ENCODE results near the gene CAMK2N1. TPM values are rescaled to one million over a fixed set of nuclear protein-coding genes. Genes with fewer than 3 reads are reported as not detected.
"Not testable (repeated sequence)": the region's sequence is repeated elsewhere in the genome, so short reads cannot be mapped to it uniquely, and the experiment has no call there.

The CAMK2N1 gene
- total RNA-seq, 1 donor from 2014 or later: 0.18 TPM

DNA sequence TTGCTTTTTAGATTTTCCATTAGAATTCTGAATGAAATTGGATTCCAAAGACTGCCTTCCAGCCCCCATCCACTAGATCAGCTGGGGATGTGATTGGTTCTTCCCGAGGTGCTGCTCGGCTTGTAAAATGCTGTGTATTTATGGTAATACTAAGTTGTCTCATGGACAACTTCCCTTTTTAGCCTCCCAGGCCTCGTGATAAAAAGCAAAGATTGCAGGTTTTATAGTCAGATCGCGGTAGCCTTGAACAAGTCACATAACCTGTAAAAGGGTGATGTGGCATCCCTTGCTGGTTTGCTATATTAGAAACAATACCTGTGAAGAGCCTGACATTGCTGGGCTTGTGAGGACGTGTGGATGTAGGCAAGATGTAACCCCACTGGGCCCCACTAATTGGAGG lies 11.5 kb upstream of the CAMK2N1 start:
- no peaks in the 10 kb centered on the region for H3K9me3 Mint-ChIP-seq
- no peak overlapping the region for H3K4me3 Mint-ChIP-seq
- ChIA-PET POLR2A (no interaction called here), CTCF (no interaction called here)
- intact Hi-C loops (cut with micrococcal nuclease): loop anchor here (10.0 kb wide), 1 partner anchor 613 kb away; the partner anchor contains the start of gene OTUD3
- no peak overlapping the region for H3K27ac Mint-ChIP-seq
- peaks cover 50% of the 10 kb centered on the region for H3K36me3 Mint-ChIP-seq (ENCODE audit: low read depth)
- no peak for DNase-seq
- H3K27me3 Mint-ChIP-seq: no peaks in the 10 kb centered on the region
- peaks cover 4% of the 10 kb centered on the region for H3K4me1 Mint-ChIP-seq
- no peak for ATAC-seq (ENCODE audit: low read depth)
- TF ChIP-seq CTCF (IDR thresholded peaks at IDR 0.05): no peak

DNA sequence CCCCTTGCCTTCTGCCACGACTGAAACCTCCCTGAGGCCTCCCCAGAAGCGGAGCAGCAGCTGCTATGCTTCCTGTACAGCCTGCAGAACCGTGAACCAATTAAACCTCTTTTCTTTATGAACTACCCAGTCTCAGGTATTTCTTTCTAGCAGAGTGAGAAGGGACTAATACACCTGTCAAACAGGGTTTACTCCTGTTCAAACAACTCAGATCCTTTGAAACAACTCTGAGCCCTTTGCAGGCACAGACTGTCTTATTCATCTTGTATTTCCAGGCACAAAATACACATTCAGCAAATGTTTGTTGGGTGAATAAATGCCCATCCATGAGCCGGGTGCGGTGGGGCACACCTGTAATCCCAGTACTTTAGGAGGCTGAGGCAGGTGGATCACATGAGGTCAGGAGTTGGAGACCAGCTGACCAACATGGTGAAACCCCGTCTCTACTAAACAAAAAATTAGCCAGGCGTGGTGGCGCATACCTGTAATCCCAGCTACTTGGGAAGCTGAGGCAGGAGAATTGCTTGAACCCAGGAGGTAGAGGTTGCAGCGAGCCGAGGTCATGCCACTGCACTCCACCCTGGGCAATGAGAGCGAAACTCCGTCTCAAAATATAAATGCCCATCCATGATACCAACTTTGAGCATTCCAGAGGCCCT lies 10.8 kb upstream of the CAMK2N1 start:
- H3K4me1 Mint-ChIP-seq; H3K27me3 Mint-ChIP-seq; POLR2A ChIA-PET; H3K4me3 Mint-ChIP-seq; CTCF ChIA-PET; H3K9me3 Mint-ChIP-seq; ATAC-seq (ENCODE audit: low read depth); DNase-seq: not testable (repeated sequence)
- Mint-ChIP-seq H3K27ac (peak overlapping the region; percentile 24), H3K36me3 (ENCODE audit: low read depth) (peaks cover 46% of the 10 kb centered on the region)
- intact Hi-C loops (cut with micrococcal nuclease): loop anchor here (10.0 kb wide), 1 partner anchor 612 kb away; the partner anchor contains the start of gene OTUD3

- ATAC-seq (ENCODE audit: low read depth) (no peak), DNase-seq (no peak)
- peaks cover 4% of the 10 kb centered on the region for H3K4me1 Mint-ChIP-seq
- ChIA-PET POLR2A (no interaction called here), CTCF (no interaction called here)
- no peak for TF ChIP-seq CTCF (IDR thresholded peaks at IDR 0.05)
- no peak overlapping the region for H3K27ac Mint-ChIP-seq
- no peak overlapping the region for H3K4me3 Mint-ChIP-seq
- H3K9me3 Mint-ChIP-seq: no peaks in the 10 kb centered on the region
- H3K36me3 Mint-ChIP-seq (ENCODE audit: low read depth): peaks cover 41% of the 10 kb centered on the region
- no peaks in the 10 kb centered on the region for H3K27me3 Mint-ChIP-seq
- intact Hi-C loops (cut with micrococcal nuclease): loop anchor here (10.0 kb wide), 1 partner anchor 611 kb away; the partner anchor contains the start of gene OTUD3
Observed at GRCh38 chr1:20496241-20496661, 10.2 kb upstream of the CAMK2N1 start.

GRCh38 chr1:20495661-20496060 lies 9.7 kb upstream of the CAMK2N1 start:
- no peaks in the 10 kb centered on the region for H3K9me3 Mint-ChIP-seq
- peaks cover 35% of the 10 kb centered on the region for H3K36me3 Mint-ChIP-seq (ENCODE audit: low read depth)
- DNase-seq: no peak
- intact Hi-C loops (cut with micrococcal nuclease): loop anchor here (10.0 kb wide), 1 partner anchor 611 kb away; the partner anchor contains the start of gene OTUD3
- H3K27me3 Mint-ChIP-seq: no peaks in the 10 kb centered on the region
- H3K27ac Mint-ChIP-seq: no peak overlapping the region
- CTCF ChIA-PET: interaction anchor here (0.9 to 2.6 kb wide), 2 partner anchors 281 to 578 kb away, joined by 3 to 56 read pairs; no protein-coding TSS in a partner anchor
- no peak for ATAC-seq (ENCODE audit: low read depth)
- H3K4me3 Mint-ChIP-seq: no peak overlapping the region
- peaks cover 4% of the 10 kb centered on the region for H3K4me1 Mint-ChIP-seq
- POLR2A ChIA-PET: no interaction called here
- TF ChIP-seq CTCF (IDR thresholded peaks at IDR 0.05): no peak

- Mint-ChIP-seq H3K27ac (no peak overlapping the region), H3K27me3 (no peaks in the 10 kb centered on the region), H3K9me3 (no peaks in the 10 kb centered on the region), H3K4me3 (no peak overlapping the region), H3K36me3 (ENCODE audit: low read depth) (peaks cover 26% of the 10 kb centered on the region), H3K4me1 (peaks cover 4% of the 10 kb centered on the region)
- no peak for TF ChIP-seq CTCF (IDR thresholded peaks at IDR 0.05)
- POLR2A ChIA-PET: no interaction called here
- intact Hi-C loops (cut with micrococcal nuclease): loop anchor here (1.0 to 10.0 kb wide), 4 partner anchors 132 to 610 kb away; partner anchors contain the start of gene OTUD3
- ATAC-seq (ENCODE audit: low read depth) (no peak), DNase-seq (no peak)
- CTCF ChIA-PET: interaction anchor here (0.9 to 2.6 kb wide), 8 partner anchors 7 to 577 kb away, joined by 3 to 56 read pairs (median 4); partner anchors contain the start of gene CAMK2N1
Observed at GRCh38 chr1:20494609-20495311, 8.8 kb upstream of the CAMK2N1 start.
